RCC 7860 (cell line): ENCODE results near the gene SLC25A28.

Source experiments
- DNase-seq: peaks from one replicate; pipeline ENCODE4 v3.0.0-alpha.2; 2015; ENCODE audit warnings: low spot score
- FAIRE-seq: peaks from 2 replicates; lab custom pipeline; 2012; peaks lifted over from hg19 to GRCh38; lab: Jason Lieb, UNC

The SLC25A28 gene

DNA sequence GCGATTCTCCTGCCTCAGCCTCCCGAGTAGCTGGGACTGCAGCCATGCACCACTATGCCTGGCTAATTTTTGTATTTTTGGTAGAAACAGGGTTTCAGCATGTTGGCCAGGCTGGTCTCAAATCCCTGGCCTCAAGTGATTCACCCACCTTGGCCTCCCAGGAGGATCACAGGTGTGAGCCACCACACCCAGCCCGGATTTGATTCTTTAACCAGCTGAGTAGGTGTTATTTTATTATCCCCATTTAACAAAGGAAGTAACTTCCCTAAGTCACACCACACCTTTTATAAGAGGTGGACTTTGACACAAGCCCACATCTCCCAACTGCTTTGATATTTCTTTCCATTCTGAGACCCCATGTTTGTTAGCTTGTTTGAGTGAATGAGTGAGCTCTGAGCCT lies 25.0 kb downstream of the SLC25A28 start:
- FAIRE-seq = no peak
- DNase-seq = no peak

DNA sequence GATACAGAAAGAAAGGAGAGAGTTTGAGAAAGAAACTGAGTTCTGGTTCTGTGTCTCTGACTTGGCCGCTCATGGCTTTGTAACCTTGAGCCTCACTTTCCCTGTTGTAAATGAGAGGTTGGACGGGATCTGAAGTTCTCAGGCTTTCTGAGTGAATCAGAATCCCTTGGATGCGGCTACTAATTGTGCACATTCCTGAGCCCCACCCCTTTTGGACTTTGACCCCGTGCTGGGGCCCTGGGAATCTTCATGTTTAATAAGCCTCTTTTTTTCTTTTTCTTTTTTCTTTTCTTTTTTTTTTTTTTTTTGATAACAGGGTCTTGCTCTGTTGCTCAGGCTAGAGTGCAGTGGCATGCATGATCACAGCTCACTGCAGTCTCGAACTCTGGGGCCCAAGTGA lies 26.9 kb downstream of the SLC25A28 start:
- DNase-seq (no peak), FAIRE-seq (no peak)

GRCh38 chr10:99590799-99591198 lies 29.4 kb downstream of the SLC25A28 start:
- no peak for FAIRE-seq
- DNase-seq = no peak

- FAIRE-seq = no peak
- no peak for DNase-seq
Measured at GRCh38 chr10:99583687-99584086, 36.6 kb downstream of the SLC25A28 start.

- no peak for DNase-seq
- no peak for FAIRE-seq
Measured at GRCh38 chr10:99582255-99582770, 37.9 kb downstream of the SLC25A28 start.

- no peak for DNase-seq
- FAIRE-seq = no peak
Measured at GRCh38 chr10:99579971-99580370, 40.3 kb downstream of the SLC25A28 start.

GRCh38 chr10:99573790-99574189 lies 46.4 kb downstream of the SLC25A28 start:
- FAIRE-seq = no peak
- DNase-seq = no peak

GRCh38 chr10:99571816-99572215 lies 48.4 kb downstream of the SLC25A28 start:
- no peak for FAIRE-seq
- DNase-seq = no peak

- DNase-seq = no peak
- FAIRE-seq = no peak
Measured at GRCh38 chr10:99569961-99570360, 50.3 kb downstream of the SLC25A28 start.

DNA sequence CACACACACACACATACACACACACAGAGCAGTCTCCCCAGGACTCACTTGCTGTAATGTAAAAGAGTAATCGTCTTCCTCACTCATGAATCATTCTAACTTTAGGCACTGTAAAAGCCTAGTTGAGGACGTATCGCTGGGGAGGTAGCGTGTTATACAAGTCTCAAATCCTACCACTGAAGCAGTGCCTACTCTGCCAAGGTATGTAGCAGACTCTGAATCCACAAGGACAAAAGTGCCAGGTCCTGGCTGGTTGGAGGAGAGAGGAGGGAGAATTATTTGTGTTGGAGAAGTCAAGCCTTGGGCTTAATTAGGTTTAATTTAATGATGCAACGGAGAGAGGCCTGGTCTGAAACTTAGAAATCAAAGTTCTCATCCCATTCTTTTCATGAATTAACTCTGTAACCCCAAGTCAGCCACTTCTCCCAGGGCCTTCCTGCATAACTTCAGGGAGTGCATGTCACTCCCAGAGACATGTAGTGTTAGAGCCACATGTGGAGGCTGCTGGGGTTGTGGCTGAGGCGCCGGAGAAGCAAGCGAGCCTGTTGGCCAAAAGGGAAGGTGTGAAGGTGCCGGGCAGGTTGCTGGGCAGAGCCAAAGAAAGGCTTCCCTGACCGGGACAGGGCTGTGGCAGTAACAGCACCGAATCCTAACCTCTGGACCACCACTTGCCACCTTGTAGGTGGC lies 50.8 kb downstream of the SLC25A28 start:
- no peak for DNase-seq
- FAIRE-seq = no peak

DNA sequence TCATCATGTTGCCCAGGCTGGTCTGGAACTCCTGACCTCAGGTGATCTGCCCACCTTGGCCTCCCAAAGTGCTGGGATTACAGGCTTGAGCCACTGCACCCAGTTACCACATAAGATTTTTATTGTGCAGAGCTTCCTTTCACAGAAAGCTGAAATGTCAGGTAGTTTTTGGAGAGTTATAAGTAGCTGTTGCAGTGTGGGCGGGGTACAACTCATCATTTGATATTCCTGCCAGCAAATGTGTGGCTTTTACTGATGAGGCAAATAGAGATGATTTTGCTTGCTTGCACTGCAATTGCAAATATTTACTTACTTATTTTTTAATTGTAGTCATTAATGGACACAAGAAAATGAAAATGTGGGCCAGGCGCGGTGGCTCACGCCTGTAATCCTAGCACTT lies 55.1 kb downstream of the SLC25A28 start:
- FAIRE-seq (no peak), DNase-seq (no peak)

- DNase-seq (no peak), FAIRE-seq (no peak)
Measured at GRCh38 chr10:99564361-99564760, 55.9 kb downstream of the SLC25A28 start.

DNA sequence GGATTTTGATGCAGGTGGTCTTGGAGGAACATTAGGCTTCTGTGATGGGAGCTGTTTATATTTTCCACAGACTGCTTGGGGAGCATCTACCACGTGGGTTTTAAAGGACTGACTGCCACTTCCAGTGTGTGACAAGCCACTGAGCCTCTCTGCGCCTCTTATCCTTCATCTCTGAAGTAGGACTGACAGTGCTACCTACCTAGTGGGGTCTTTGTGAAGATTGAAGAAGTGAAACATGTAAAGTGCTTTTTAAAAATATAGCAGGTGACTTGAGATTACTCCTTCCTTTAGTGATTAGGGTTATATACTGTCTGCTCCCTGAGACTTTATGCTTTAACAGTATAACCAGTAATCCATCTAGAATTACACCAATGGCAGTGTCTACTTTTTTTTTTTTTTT lies 57.6 kb downstream of the SLC25A28 start:
- FAIRE-seq = no peak
- no peak for DNase-seq
